H9 (cell line): ENCODE results near the gene ZBTB7A. TPM values are rescaled to one million over a fixed set of nuclear protein-coding genes. Genes with fewer than 3 reads are reported as not detected.

ENCODE experiments used
- DNase-seq: peaks from one replicate; pipeline ENCODE4 v3.0.0-alpha.2; 2017
- H2AFZ ChIP-seq: one replicate; pipeline ENCODE4 v1.6.1; 2013; ENCODE audit warnings: mild to moderate bottlenecking, low read length, control low read depth, moderate library complexity
- H2AK5ac ChIP-seq: 2 replicates; pipeline ENCODE4 v1.6.1; 2013; ENCODE audit warnings: low read length, control low read depth, mixed read lengths; ENCODE audit not compliant: insufficient read length
- H2BK120ac ChIP-seq: one replicate; pipeline ENCODE4 v1.6.1; 2013; ENCODE audit warnings: low read depth, mild to moderate bottlenecking, low read length, control low read depth, inconsistent platforms; ENCODE audit not compliant: poor library complexity, severe bottlenecking
- H2BK12ac ChIP-seq: 2 replicates; pipeline ENCODE4 v1.6.1; 2013; ENCODE audit warnings: low read length, control low read depth, mixed read lengths, low read depth; ENCODE audit not compliant: insufficient read length
- H2BK15ac ChIP-seq: 2 replicates; pipeline ENCODE4 v1.6.1; 2013; ENCODE audit warnings: low read depth, low read length, control low read depth
- H2BK20ac ChIP-seq: one replicate; pipeline ENCODE4 v1.6.1; 2013; ENCODE audit warnings: low read depth, mild to moderate bottlenecking, low read length, control low read depth, inconsistent platforms; ENCODE audit not compliant: poor library complexity, severe bottlenecking
- H2BK5ac ChIP-seq: 2 replicates; pipeline ENCODE4 v1.6.1; 2013; ENCODE audit warnings: low read length, control low read depth, mixed read lengths; ENCODE audit not compliant: insufficient read length
- H3K14ac ChIP-seq: 2 replicates; pipeline ENCODE4 v1.6.1; 2013; ENCODE audit warnings: low read length, control low read depth; ENCODE audit not compliant: insufficient read depth
- H3K18ac ChIP-seq: 2 replicates; pipeline ENCODE4 v1.6.1; 2013; ENCODE audit warnings: low read depth, mild to moderate bottlenecking, mixed read lengths, low read length, control low read depth; ENCODE audit not compliant: insufficient read length
- H3K23ac ChIP-seq: 2 replicates; pipeline ENCODE4 v1.6.1; 2013; ENCODE audit warnings: low read length, control low read depth, mixed read lengths, low read depth; ENCODE audit not compliant: insufficient read length
- H3K23me2 ChIP-seq: 2 replicates; pipeline ENCODE4 v1.6.1; 2013; ENCODE audit warnings: low read depth, mild to moderate bottlenecking, mixed read lengths, low read length, control low read depth; ENCODE audit not compliant: insufficient read length, poor library complexity, severe bottlenecking
- H3K27ac ChIP-seq: 2 replicates; pipeline ENCODE4 v1.5.1; 2013; ENCODE audit warnings: low read length, control low read depth, mixed read lengths, low read depth; ENCODE audit not compliant: insufficient read length
- H3K27me3 ChIP-seq: 2 replicates; pipeline ENCODE4 v1.6.1; 2013; ENCODE audit warnings: low read length, control low read depth, inconsistent platforms; ENCODE audit not compliant: insufficient read depth
- H3K4ac ChIP-seq: 2 replicates; pipeline ENCODE4 v1.6.1; 2013; ENCODE audit warnings: low read depth, mild to moderate bottlenecking, control low read depth, inconsistent platforms, low read length, moderate library complexity
- H3K4me1 ChIP-seq: 2 replicates; pipeline ENCODE4 v1.6.1; 2013; ENCODE audit warnings: low read length, control low read depth, inconsistent platforms; ENCODE audit not compliant: insufficient read depth
- H3K4me2 ChIP-seq: 2 replicates; pipeline ENCODE4 v1.6.1; 2013; ENCODE audit warnings: low read length, control low read depth, mixed read lengths; ENCODE audit not compliant: insufficient read length, insufficient read depth
- H3K56ac ChIP-seq: 2 replicates; pipeline ENCODE4 v1.6.1; 2013; ENCODE audit warnings: low read depth, mild to moderate bottlenecking, mixed read lengths, low read length, control low read depth; ENCODE audit not compliant: insufficient read length
- H3K79me1 ChIP-seq: 2 replicates; pipeline ENCODE4 v1.6.1; 2013; ENCODE audit warnings: low read depth, mild to moderate bottlenecking, moderate library complexity, low read length, control low read depth, inconsistent platforms; ENCODE audit not compliant: insufficient read depth, poor library complexity, severe bottlenecking
- H3K79me2 ChIP-seq: 2 replicates; pipeline ENCODE4 v1.6.1; 2013; ENCODE audit warnings: low read length, control low read depth, inconsistent platforms; ENCODE audit not compliant: insufficient read depth
- H3K9ac ChIP-seq: 2 replicates; pipeline ENCODE4 v1.6.1; 2013; ENCODE audit warnings: low read length, control low read depth, mixed read lengths; ENCODE audit not compliant: insufficient read length; ENCODE audit errors: extremely low read depth
- H3K9me3 ChIP-seq: one replicate; pipeline ENCODE4 v1.6.1; 2013; ENCODE audit warnings: low read depth, low read length, inconsistent platforms; ENCODE audit not compliant: control insufficient read depth
- H3T11ph ChIP-seq: one replicate; pipeline ENCODE4 v1.6.1; 2013; ENCODE audit warnings: mild to moderate bottlenecking, low read length, control low read depth, inconsistent platforms
- H4K20me1 ChIP-seq: one replicate; pipeline ENCODE4 v1.6.1; 2013; ENCODE audit not compliant: control insufficient read depth, insufficient read length, insufficient read depth
- H4K5ac ChIP-seq: 2 replicates; pipeline ENCODE4 v1.6.1; 2013; ENCODE audit warnings: low read depth, mild to moderate bottlenecking, mixed read lengths, low read length, control low read depth; ENCODE audit not compliant: insufficient read length
- H4K8ac ChIP-seq: replicated peaks from 2 replicates; pipeline ENCODE4 v1.6.1; 2013; ENCODE audit warnings: low read length, control low read depth, mixed read lengths, low read depth; ENCODE audit not compliant: insufficient read length
- H4K91ac ChIP-seq: 2 replicates; pipeline ENCODE4 v1.6.1; 2013; ENCODE audit warnings: low read depth, mild to moderate bottlenecking, moderate library complexity, mixed read lengths, low read length, control low read depth; ENCODE audit not compliant: insufficient read length
- H3K27ac Mint-ChIP-seq, 3 experiments: 2 replicates in 2 of 3; 3 replicates in 1 of 3; pipeline ENCODE4 v1.8.0; 2020 to 2021; ENCODE audit warnings: mixed read lengths in 3 of 3, mild to moderate bottlenecking in 1 of 3, moderate library complexity in 1 of 3
- H3K27me3 Mint-ChIP-seq: 2 replicates; pipeline ENCODE4 v1.8.0; 2021; ENCODE audit warnings: low read depth, mild to moderate bottlenecking, moderate library complexity, mixed read lengths
- H3K36me3 Mint-ChIP-seq, 3 experiments: 2 replicates in 2 of 3; 3 replicates in 1 of 3; pipeline ENCODE4 v1.8.0; 2020 to 2021; ENCODE audit warnings: low read depth in 3 of 3, mixed read lengths in 3 of 3; ENCODE audit not compliant: insufficient read depth in 1 of 3
- H3K4me1 Mint-ChIP-seq, 2 experiments: 2 replicates each; pipeline ENCODE4 v1.8.0; 2020; ENCODE audit warnings: mixed read lengths in 2 of 2
- H3K4me3 Mint-ChIP-seq, 2 experiments: 2 replicates in 1 of 2; 3 replicates in 1 of 2; pipeline ENCODE4 v1.8.0; 2020 to 2021; ENCODE audit warnings: mild to moderate bottlenecking in 2 of 2, mixed read lengths in 2 of 2, moderate library complexity in 1 of 2
- H3K9me3 Mint-ChIP-seq, 2 experiments: 2 replicates in 1 of 2; 3 replicates in 1 of 2; pipeline ENCODE4 v1.8.0; 2020; ENCODE audit warnings: mild to moderate bottlenecking in 2 of 2, mixed read lengths in 2 of 2, moderate library complexity in 1 of 2
- WGBS: extraction: QIAGEN DNeasy Blood & Tissue Kit; methylation state at CpG from one replicate; pipeline ENCODE4 v1.1.7; 2013; ENCODE audit warnings: missing lambda C conversion rate, low lambda C conversion rate, mixed read lengths; ENCODE audit not compliant: insufficient read length; ENCODE audit errors: extremely low coverage; 5-methylcytosine and 5-hydroxymethylcytosine counted together
- total RNA-seq: library from RNA; stranded (reverse); gene quantifications from 2 replicates; pipeline ENCODE4 v1.2.1, GENCODE V29; 2021
- TF ChIP-seq, protein P1 (sequence below): fragments of 200-600 bp; sonication (generic); conservative IDR thresholded peaks from 3 replicates; pipeline ENCODE4 v1.8.0; 2021; ENCODE audit warnings: antibody characterized with exemption, mild to moderate bottlenecking

The ZBTB7A gene
- total RNA-seq, 1 experiment from 2014 or later, result 24.9 TPM

DNA sequence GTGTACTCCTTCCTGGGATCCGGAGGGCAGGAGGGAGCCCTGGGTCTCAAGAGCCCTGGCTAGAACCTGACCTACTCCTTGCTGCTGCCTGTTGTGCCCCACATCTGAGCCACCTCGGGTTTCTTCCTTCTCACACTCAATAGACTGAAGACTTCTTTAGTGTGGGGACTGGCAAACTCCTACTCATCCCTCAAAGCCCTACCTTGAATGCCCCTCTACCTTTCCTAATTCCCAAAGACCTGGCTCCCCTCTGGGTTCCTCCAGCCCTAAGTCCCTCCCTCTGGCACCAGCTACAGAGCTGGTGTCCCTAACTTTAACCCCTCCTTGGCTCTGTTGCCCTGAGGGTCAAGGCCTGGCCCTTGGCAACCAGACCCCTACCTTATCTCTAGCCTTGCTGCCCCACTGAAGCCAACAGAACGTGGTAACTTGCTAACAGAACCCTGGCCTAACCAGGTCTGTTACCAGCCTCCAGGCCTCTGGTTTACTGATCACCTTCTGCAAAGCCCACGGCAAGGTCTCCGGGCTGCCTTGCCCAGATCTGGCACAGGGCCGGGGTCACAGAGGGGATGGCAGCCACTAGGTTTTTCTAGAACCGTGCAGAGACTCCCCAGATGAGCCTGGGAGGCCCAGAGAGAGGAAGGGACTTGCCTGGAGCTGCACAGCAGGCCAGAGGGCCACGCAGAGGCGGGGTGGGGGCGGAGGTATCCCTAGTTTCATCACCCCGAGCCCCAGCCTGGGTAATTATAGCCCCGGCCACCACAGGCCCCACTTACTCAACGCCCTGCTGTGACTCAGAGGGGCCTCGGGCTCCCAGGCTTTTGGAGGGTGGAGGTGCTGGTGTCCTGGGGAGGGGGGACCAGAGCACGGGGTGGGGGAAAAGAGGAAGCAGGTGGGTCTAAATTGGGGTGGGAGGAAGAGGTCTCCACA lies 15.3 kb downstream of the ZBTB7A start:
- H3K56ac ChIP-seq, result no peak overlapping the region
- TF ChIP-seq, protein P1, sequence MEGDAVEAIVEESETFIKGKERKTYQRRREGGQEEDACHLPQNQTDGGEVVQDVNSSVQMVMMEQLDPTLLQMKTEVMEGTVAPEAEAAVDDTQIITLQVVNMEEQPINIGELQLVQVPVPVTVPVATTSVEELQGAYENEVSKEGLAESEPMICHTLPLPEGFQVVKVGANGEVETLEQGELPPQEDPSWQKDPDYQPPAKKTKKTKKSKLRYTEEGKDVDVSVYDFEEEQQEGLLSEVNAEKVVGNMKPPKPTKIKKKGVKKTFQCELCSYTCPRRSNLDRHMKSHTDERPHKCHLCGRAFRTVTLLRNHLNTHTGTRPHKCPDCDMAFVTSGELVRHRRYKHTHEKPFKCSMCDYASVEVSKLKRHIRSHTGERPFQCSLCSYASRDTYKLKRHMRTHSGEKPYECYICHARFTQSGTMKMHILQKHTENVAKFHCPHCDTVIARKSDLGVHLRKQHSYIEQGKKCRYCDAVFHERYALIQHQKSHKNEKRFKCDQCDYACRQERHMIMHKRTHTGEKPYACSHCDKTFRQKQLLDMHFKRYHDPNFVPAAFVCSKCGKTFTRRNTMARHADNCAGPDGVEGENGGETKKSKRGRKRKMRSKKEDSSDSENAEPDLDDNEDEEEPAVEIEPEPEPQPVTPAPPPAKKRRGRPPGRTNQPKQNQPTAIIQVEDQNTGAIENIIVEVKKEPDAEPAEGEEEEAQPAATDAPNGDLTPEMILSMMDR, result no peak
- H3K9ac ChIP-seq, result no peak overlapping the region
- no peak overlapping the region for H4K8ac ChIP-seq
- DNase-seq, result no peak
- H4K20me1 ChIP-seq, result peaks cover 4% of the 10 kb centered on the region
- no peak overlapping the region for H2BK120ac ChIP-seq
- H3K23me2 ChIP-seq, result no peaks in the 10 kb centered on the region
- no peak overlapping the region for H4K5ac ChIP-seq
- no peak overlapping the region for H2BK15ac ChIP-seq
- no peak overlapping the region for H4K91ac ChIP-seq
- no peaks in the 10 kb centered on the region for H3K9me3 ChIP-seq
- no peak overlapping the region for H3K18ac ChIP-seq
- no peaks in the 10 kb centered on the region; the same call in 1 of the 2 replicates for H3K4me1 ChIP-seq
- no CpG with 5 or more reads among the region's 15 CpGs for WGBS
- H3K4ac ChIP-seq, result no peak overlapping the region
- H2BK5ac ChIP-seq, result no peak overlapping the region
- no peak overlapping the region for H3K14ac ChIP-seq
- no peak overlapping the region for H2AK5ac ChIP-seq
- peaks cover 16% of the 10 kb centered on the region; the same call in 1 of the 2 replicates for H3K79me2 ChIP-seq
- peaks cover 4% of the 10 kb centered on the region for H3K79me1 ChIP-seq
- H3K27ac Mint-ChIP-seq, result peak overlapping the region; percentile 35 to 94 (median 43); a peak in 5 of 7 replicates
- no peaks in the 10 kb centered on the region; a peak in 1 of 5 replicates for H3K9me3 Mint-ChIP-seq
- H2AFZ ChIP-seq, result no peak overlapping the region
- no peaks in the 10 kb centered on the region for H3K27me3 Mint-ChIP-seq
- no peaks in the 10 kb centered on the region for H3K27me3 ChIP-seq
- H3K4me3 Mint-ChIP-seq, result 0 out of 5 replicates have a peak overlapping the region, but pooled peaks of 1 of the 2 experiments have one; percentile 22
- H3K4me2 ChIP-seq, result no peak overlapping the region
- H3K4me1 Mint-ChIP-seq, result peaks cover 3 to 9% of the 10 kb centered on the region in 2 experiments
- H2BK12ac ChIP-seq, result no peak overlapping the region
- H3T11ph ChIP-seq, result no peak overlapping the region
- peaks cover 28 to 57% (median 57%) of the 10 kb centered on the region in 3 experiments for H3K36me3 Mint-ChIP-seq
- no peak overlapping the region for H3K27ac ChIP-seq
- no peak overlapping the region for H2BK20ac ChIP-seq
- no peak overlapping the region for H3K23ac ChIP-seq
